Measurements from ENCODE around the gene ZNF618.

ZNF618 gene

DNA sequence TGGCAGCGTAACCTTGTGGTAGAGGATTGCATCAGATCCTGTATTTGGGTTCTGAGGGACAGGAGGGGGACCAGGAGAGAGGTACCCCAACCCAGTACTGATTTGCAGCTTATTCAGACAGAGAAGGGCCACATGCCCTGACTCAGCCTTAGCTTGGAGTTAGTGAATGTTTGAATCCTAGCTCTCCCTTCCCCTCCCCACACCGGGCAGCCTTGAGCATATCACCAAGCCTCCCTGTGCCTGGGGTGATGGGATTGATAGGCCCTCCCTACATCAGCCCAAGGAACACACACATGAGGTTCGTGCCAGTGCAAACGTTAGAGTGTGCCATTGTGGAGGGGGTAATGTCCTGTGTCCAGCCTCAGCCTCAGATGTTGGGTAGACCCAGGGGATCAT lies 130.0 kb downstream of the ZNF618 start:
- ATAC-seq (ENCODE audit: insufficient read depth, low read depth) (no peak), DNase-seq (no peak)
- Histone ChIP-seq H3K79me2 (ENCODE audit: insufficient read depth, low read length) (no peaks in the 10 kb centered on the region), H3K9ac (ENCODE audit: low read depth, low read length) (no peak overlapping the region), H3K9me3 (ENCODE audit: insufficient read depth, low read length, severe bottlenecking) (no peaks in the 10 kb centered on the region), H4K20me1 (ENCODE audit: insufficient read depth, low read length) (no peaks in the 10 kb centered on the region), H3K36me3 (ENCODE audit: insufficient read depth, low read length) (no peaks in the 10 kb centered on the region), H3K27ac (ENCODE audit: low read length) (no peak overlapping the region), H3K4me2 (ENCODE audit: insufficient read depth, low read length) (no peak overlapping the region), H3K4me1 (ENCODE audit: insufficient read depth, low read length) (no peaks in the 10 kb centered on the region), H3K4me3 (ENCODE audit: low read depth in 1 of 2, low read length in 2 of 2) (no peak overlapping the region), H3K27me3 (ENCODE audit: insufficient read depth, low read length, poor library complexity) (no peaks in the 10 kb centered on the region), H2AFZ (ENCODE audit: low read depth, low read length) (no peak overlapping the region)
- TF ChIP-seq CTCF (IDR thresholded peaks at IDR 0.05; ENCODE audit: borderline replicate concordance, extremely low read depth, low read length, poor library complexity, severe bottlenecking) = no peak
- no peak for TF ChIP-seq EZH2 (IDR thresholded peaks at IDR 0.05; ENCODE audit: borderline replicate concordance, low read depth, low read length, severe bottlenecking)

- Histone ChIP-seq H3K36me3 (ENCODE audit: insufficient read depth, low read length) (no peaks in the 10 kb centered on the region), H3K9ac (ENCODE audit: low read depth, low read length) (no peak overlapping the region), H3K4me2 (ENCODE audit: insufficient read depth, low read length) (no peak overlapping the region), H4K20me1 (ENCODE audit: insufficient read depth, low read length) (no peaks in the 10 kb centered on the region), H3K9me3 (ENCODE audit: insufficient read depth, low read length, severe bottlenecking) (no peaks in the 10 kb centered on the region), H3K27ac (ENCODE audit: low read length) (no peak overlapping the region), H3K79me2 (ENCODE audit: insufficient read depth, low read length) (no peaks in the 10 kb centered on the region), H3K27me3 (ENCODE audit: insufficient read depth, low read length, poor library complexity) (no peaks in the 10 kb centered on the region), H2AFZ (ENCODE audit: low read depth, low read length) (no peak overlapping the region), H3K4me3 (ENCODE audit: low read depth in 1 of 2, low read length in 2 of 2) (no peak overlapping the region), H3K4me1 (ENCODE audit: insufficient read depth, low read length) (no peaks in the 10 kb centered on the region)
- DNase-seq (no peak), ATAC-seq (ENCODE audit: insufficient read depth, low read depth) (no peak)
- TF ChIP-seq EZH2 (IDR thresholded peaks at IDR 0.05; ENCODE audit: borderline replicate concordance, low read depth, low read length, severe bottlenecking) = no peak
- TF ChIP-seq CTCF (IDR thresholded peaks at IDR 0.05; ENCODE audit: borderline replicate concordance, extremely low read depth, low read length, poor library complexity, severe bottlenecking) = no peak
Observed at GRCh38 chr9:114006931-114007691, 131.0 kb downstream of the ZNF618 start.

- no peak overlapping the region for H2AFZ ChIP-seq (ENCODE audit: low read depth, low read length)
- no peak overlapping the region for H3K9ac ChIP-seq (ENCODE audit: low read depth, low read length)
- H3K27me3 ChIP-seq (ENCODE audit: insufficient read depth, low read length, poor library complexity) = no peaks in the 10 kb centered on the region
- no peak overlapping the region for H3K4me2 ChIP-seq (ENCODE audit: insufficient read depth, low read length)
- DNase-seq = no peak
- no peak overlapping the region for H3K27ac ChIP-seq (ENCODE audit: low read length)
- H3K9me3 ChIP-seq (ENCODE audit: insufficient read depth, low read length, severe bottlenecking) = no peaks in the 10 kb centered on the region
- no peaks in the 10 kb centered on the region for H3K79me2 ChIP-seq (ENCODE audit: insufficient read depth, low read length)
- no peak for ATAC-seq (ENCODE audit: insufficient read depth, low read depth)
- no peaks in the 10 kb centered on the region for H4K20me1 ChIP-seq (ENCODE audit: insufficient read depth, low read length)
- no peaks in the 10 kb centered on the region for H3K4me1 ChIP-seq (ENCODE audit: insufficient read depth, low read length)
- H3K4me3 ChIP-seq (ENCODE audit: low read depth in 1 of 2, low read length in 2 of 2) = no peak overlapping the region
- no peaks in the 10 kb centered on the region for H3K36me3 ChIP-seq (ENCODE audit: insufficient read depth, low read length)
- no peak for TF ChIP-seq EZH2 (IDR thresholded peaks at IDR 0.05; ENCODE audit: borderline replicate concordance, low read depth, low read length, severe bottlenecking)
- no peak for TF ChIP-seq CTCF (IDR thresholded peaks at IDR 0.05; ENCODE audit: borderline replicate concordance, extremely low read depth, low read length, poor library complexity, severe bottlenecking)
Observed at GRCh38 chr9:114007991-114008666, 132.0 kb downstream of the ZNF618 start.
